Progenitor cell of endocrine pancreas (in vitro differentiated cells): ENCODE results near the gene SLC12A4. TPM values are rescaled to one million over a fixed set of nuclear protein-coding genes. Genes with fewer than 3 reads are reported as not detected.

Source experiments
- DNase-seq: peaks from one replicate; pipeline ENCODE4 v3.0.0; 2021; ENCODE audit warnings: low spot score; ENCODE audit not compliant: unreplicated experiment
- H3K27ac Mint-ChIP-seq: 2 replicates; pipeline ENCODE4 v1.8.0; 2021; ENCODE audit warnings: mild to moderate bottlenecking, moderate library complexity, mixed read lengths
- H3K27me3 Mint-ChIP-seq: 2 replicates; pipeline ENCODE4 v1.8.0; 2021; ENCODE audit warnings: mixed read lengths
- H3K36me3 Mint-ChIP-seq: 2 replicates; pipeline ENCODE4 v1.8.0; 2022; ENCODE audit warnings: mixed read lengths; ENCODE audit not compliant: insufficient read depth
- H3K4me1 Mint-ChIP-seq: 2 replicates; pipeline ENCODE4 v1.8.0; 2021; ENCODE audit warnings: low read depth, mixed read lengths
- H3K4me3 Mint-ChIP-seq: 2 replicates; pipeline ENCODE4 v1.8.0; 2021; ENCODE audit warnings: low read depth, mild to moderate bottlenecking, moderate library complexity, mixed read lengths
- H3K9me3 Mint-ChIP-seq: 2 replicates; pipeline ENCODE4 v1.8.0; 2021; ENCODE audit warnings: low read depth, mixed read lengths
- total RNA-seq: library from RNA; stranded (reverse); gene quantifications from 2 replicates; pipeline ENCODE4 v1.2.1, GENCODE V29; 2021
- TF ChIP-seq, protein P1 (sequence below): fragments of 200-600 bp; sonication (generic); IDR thresholded peaks from one replicate; pipeline ENCODE4 v1.5.0; 2021; ENCODE audit warnings: antibody characterized with exemption, mild to moderate bottlenecking; ENCODE audit not compliant: unreplicated experiment

SLC12A4 gene
- total RNA-seq, 1 donor from 2014 or later = 74.3 TPM

DNA sequence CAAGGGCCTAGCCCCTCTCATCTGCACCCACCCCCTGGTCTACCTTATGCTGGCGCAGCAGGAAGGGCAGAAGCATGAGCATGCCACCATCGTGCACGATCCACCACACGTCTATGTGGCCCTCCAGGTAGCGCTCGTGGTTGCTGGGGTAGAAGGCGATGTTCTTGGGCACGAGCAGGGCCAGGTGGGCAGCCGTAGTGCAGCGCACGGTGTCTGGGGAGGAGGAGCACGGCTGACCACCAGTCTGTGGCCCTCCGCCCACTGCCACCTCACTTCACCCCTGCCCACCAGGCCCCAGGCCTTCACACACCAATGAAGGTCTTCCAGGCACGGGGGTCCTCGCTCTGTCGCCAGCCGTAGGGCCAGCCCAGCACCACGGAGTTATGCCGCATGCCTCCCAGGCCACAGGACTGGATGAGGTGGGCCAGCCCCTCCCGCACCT is 22.3 kb downstream of the SLC12A4 start:
- Mint-ChIP-seq H3K27ac (no peak overlapping the region), H3K4me3 (no peak overlapping the region), H3K36me3 (peaks cover 4% of the 10 kb centered on the region), H3K27me3 (no peaks in the 10 kb centered on the region), H3K4me1 (peaks cover 6% of the 10 kb centered on the region), H3K9me3 (no peaks in the 10 kb centered on the region)
- TF ChIP-seq, protein P1, sequence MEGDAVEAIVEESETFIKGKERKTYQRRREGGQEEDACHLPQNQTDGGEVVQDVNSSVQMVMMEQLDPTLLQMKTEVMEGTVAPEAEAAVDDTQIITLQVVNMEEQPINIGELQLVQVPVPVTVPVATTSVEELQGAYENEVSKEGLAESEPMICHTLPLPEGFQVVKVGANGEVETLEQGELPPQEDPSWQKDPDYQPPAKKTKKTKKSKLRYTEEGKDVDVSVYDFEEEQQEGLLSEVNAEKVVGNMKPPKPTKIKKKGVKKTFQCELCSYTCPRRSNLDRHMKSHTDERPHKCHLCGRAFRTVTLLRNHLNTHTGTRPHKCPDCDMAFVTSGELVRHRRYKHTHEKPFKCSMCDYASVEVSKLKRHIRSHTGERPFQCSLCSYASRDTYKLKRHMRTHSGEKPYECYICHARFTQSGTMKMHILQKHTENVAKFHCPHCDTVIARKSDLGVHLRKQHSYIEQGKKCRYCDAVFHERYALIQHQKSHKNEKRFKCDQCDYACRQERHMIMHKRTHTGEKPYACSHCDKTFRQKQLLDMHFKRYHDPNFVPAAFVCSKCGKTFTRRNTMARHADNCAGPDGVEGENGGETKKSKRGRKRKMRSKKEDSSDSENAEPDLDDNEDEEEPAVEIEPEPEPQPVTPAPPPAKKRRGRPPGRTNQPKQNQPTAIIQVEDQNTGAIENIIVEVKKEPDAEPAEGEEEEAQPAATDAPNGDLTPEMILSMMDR = no peak
- no peak for DNase-seq

DNA sequence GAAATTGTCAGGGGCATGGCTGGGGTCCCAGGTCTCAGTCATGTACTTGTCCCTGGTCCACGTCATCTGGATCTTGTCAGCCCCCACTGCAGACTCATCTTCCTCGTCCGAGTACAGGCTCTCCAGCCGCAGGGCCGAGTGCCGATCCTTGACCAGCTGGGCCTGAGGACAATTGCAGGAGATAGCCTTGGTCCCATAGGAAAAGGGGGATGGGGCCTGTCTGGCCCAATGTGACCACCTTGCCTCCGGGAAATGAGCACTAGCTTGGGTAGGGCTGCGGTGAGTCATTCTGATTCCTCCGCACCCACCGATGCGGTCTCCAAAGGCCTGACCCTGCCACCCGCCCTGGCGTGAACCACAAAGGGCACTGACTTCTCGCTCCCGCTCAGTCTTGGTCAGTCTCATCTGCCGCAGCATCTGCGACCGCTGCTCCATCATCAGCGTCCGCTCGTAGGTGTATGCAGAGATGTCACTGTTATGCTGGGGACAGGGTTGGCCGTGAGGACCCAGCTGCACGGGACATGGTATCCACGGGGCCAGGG is 23.0 kb downstream of the SLC12A4 start:
- Mint-ChIP-seq H3K27me3 (no peaks in the 10 kb centered on the region), H3K4me3 (no peak overlapping the region), H3K36me3 (peaks cover 4% of the 10 kb centered on the region)

DNA sequence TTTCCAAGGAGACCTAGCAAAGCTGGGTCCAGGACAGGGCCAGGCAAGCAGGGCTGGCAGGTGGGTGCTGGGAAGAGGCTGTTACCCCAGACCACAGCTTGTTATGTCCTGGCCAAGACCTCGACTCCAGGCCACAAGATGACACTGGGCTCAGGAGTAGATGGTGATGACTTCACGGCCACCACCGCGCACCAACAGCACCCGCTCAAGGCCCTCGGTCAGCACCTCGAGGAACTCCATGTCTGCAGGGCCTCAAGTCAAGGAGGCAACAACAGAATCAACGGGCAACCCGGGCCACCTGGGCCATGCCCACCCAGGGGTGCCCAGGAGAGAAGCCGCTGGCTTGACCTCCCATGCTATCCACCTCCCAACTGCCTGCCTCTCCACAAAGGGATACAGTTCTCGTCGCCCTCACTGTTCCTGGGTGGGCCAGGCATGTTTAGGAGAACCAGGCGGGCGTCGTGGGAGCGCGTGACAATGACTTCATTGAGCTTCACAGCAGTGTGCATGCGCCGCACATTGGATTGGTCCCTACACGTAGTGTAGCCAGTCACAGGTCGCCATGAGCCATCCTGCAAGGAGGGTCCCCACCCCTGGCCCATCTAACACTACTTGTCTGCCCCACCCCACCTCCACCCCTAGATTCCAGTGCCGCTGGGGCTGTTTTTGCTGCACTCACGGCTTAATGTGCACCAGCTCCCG is 23.6 kb downstream of the SLC12A4 start:
- Mint-ChIP-seq H3K27me3 (no peaks in the 10 kb centered on the region), H3K36me3 (peaks cover 4% of the 10 kb centered on the region), H3K4me3 (no peak overlapping the region), H3K27ac (no peak overlapping the region), H3K9me3 (no peaks in the 10 kb centered on the region), H3K4me1 (peaks cover 6% of the 10 kb centered on the region)
- DNase-seq = no peak
- TF ChIP-seq, protein P1 = no peak

More for the DNA sequence above, 23.0 kb downstream of the SLC12A4 start:
- no peak for DNase-seq
- TF ChIP-seq, protein P1 = no peak
- H3K4me1 Mint-ChIP-seq = peaks cover 6% of the 10 kb centered on the region
- H3K27ac Mint-ChIP-seq = peak overlapping the region; percentile 59
- no peaks in the 10 kb centered on the region for H3K9me3 Mint-ChIP-seq

DNA sequence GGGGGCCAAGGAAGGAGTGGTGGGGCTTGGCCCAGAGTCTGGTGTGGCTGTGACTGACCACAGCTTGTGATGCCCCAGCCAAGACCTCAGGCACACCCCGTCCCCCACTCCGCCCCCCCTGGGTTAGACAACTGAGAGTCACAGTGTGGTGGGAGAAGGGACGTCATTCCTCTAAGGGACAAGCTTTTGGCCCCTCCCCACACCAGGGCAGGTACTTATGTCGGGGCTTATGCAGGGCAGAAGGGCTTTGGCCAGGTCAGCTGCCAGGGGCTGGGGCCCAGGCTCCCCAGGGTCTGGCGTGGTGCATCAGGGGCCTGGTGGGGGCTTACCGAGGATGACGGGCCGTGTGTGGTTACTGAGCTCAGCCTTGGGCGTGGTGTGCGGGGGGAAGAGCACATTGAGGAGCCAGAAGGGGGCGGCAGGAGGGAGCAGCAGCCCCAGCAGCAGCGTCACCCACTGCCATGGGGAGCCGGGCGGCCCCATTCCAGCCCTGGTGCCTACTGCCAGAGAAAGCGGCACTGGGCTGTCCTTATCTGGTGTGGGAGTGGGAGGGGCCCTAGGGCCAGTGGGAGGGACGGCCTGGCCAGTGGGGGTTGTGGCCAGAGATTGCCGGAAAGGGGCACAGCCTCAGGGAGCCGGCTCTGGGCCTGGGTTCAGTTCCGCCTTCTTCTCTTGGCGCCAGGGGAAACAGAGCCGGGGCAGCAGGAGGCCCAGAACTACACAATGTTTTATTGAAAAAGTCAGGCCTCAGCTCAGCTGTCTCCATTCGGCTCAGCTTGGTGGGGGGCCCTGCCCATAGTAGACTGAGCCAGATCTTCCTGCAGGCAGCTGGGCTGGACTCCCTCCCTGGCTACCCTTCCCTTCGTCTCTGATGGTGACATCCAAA is 24.6 kb downstream of the SLC12A4 start, which contains the start of gene LCAT:
Gene LCAT, minus strand, starts transcription at position 502 of the 886 bp plus-strand sequence. Its CDS starts 19 bp downstream, at position 483.
- H3K27ac Mint-ChIP-seq = no peak within 1 kb of the TSS
- H3K27me3 Mint-ChIP-seq = no peaks in the 10 kb centered on the region

More for the DNA sequence above, 24.6 kb downstream of the SLC12A4 start, which contains the start of gene LCAT:
- no peak for DNase-seq
- TF ChIP-seq, protein P1 = no peak
- H3K4me3 Mint-ChIP-seq = no peak within 1 kb of the TSS
- H3K4me1 Mint-ChIP-seq = peaks cover 6% of the 10 kb centered on the region
- no peaks in the 10 kb centered on the region for H3K9me3 Mint-ChIP-seq
- H3K36me3 Mint-ChIP-seq = peaks cover 4% of the 10 kb centered on the region
